Jurkat, Clone E6-1 (cell line): ENCODE data around the gene PRMT7.
A peak's percentile ranks its signal among the peaks of the same experiment; 100 is the strongest.

Source experiments
- DNase-seq: peaks from one replicate; pipeline ENCODE4 v3.0.0-alpha.2; 2011; ENCODE audit warnings: low read depth, low spot score
- H3K4me3 ChIP-seq: 2 replicates; pipeline ENCODE4 v1.5.1; 2011; ENCODE audit warnings: mild to moderate bottlenecking, low read length, control low read depth, moderate library complexity

PRMT7 gene

GRCh38 chr16:68339214-68339613, 28.4 kb downstream of the PRMT7 start:
- no peak overlapping the region for H3K4me3 ChIP-seq
- no peak for DNase-seq

GRCh38 chr16:68342620-68343019, 31.8 kb downstream of the PRMT7 start:
- DNase-seq = no peak
- no peak overlapping the region for H3K4me3 ChIP-seq

- no peak overlapping the region for H3K4me3 ChIP-seq
- no peak for DNase-seq
Measured at GRCh38 chr16:68343137-68343536, 32.3 kb downstream of the PRMT7 start.

GRCh38 chr16:68344252-68344651, 33.4 kb downstream of the PRMT7 start:
- no peak for DNase-seq
- H3K4me3 ChIP-seq = no peak overlapping the region

- peak; percentile 75 for DNase-seq
- H3K4me3 ChIP-seq = no peak overlapping the region
Measured at GRCh38 chr16:68345351-68345810, 34.6 kb downstream of the PRMT7 start.

GRCh38 chr16:68345958-68346635, 35.3 kb downstream of the PRMT7 start:
- no peak for DNase-seq
- H3K4me3 ChIP-seq = no peak overlapping the region

GRCh38 chr16:68346892-68347480, 36.2 kb downstream of the PRMT7 start:
- H3K4me3 ChIP-seq = no peak overlapping the region
- no peak for DNase-seq

GRCh38 chr16:68347605-68348004, 36.8 kb downstream of the PRMT7 start:
- no peak overlapping the region for H3K4me3 ChIP-seq
- no peak for DNase-seq

GRCh38 chr16:68348639-68349445, 38.0 kb downstream of the PRMT7 start:
- DNase-seq = no peak
- H3K4me3 ChIP-seq = no peak overlapping the region

- no peak overlapping the region for H3K4me3 ChIP-seq
- DNase-seq = no peak
Measured at GRCh38 chr16:68349838-68350410, 39.1 kb downstream of the PRMT7 start.

GRCh38 chr16:68350813-68351350, 40.1 kb downstream of the PRMT7 start:
- no peak for DNase-seq

GRCh38 chr16:68351463-68351862, 40.6 kb downstream of the PRMT7 start:
- DNase-seq = no peak
- no peak overlapping the region for H3K4me3 ChIP-seq

More at GRCh38 chr16:68350813-68351350, 40.1 kb downstream of the PRMT7 start:
- H3K4me3 ChIP-seq = no peak overlapping the region

GRCh38 chr16:68351991-68352431, 41.2 kb downstream of the PRMT7 start:
- no peak for DNase-seq
- no peak overlapping the region for H3K4me3 ChIP-seq

- H3K4me3 ChIP-seq = no peak overlapping the region
Measured at GRCh38 chr16:68353366-68353765, 42.5 kb downstream of the PRMT7 start.

GRCh38 chr16:68354816-68355215, 44.0 kb downstream of the PRMT7 start:
- H3K4me3 ChIP-seq = no peak overlapping the region
- DNase-seq = no peak

More at GRCh38 chr16:68353366-68353765, 42.5 kb downstream of the PRMT7 start:
- DNase-seq = no peak

GRCh38 chr16:68355447-68356248, 44.8 kb downstream of the PRMT7 start:
- H3K4me3 ChIP-seq = peak overlapping the region; percentile 21
- no peak for DNase-seq

GRCh38 chr16:68356249-68356918, 45.6 kb downstream of the PRMT7 start:
- H3K4me3 ChIP-seq = peak overlapping the region; percentile 30
- peak; percentile 96 for DNase-seq

- DNase-seq = no peak
- peak overlapping the region; percentile 30 for H3K4me3 ChIP-seq
Measured at GRCh38 chr16:68356919-68357286, 46.1 kb downstream of the PRMT7 start.
